Measurements from ENCODE around the gene KCNJ11.

The KCNJ11 gene

DNA sequence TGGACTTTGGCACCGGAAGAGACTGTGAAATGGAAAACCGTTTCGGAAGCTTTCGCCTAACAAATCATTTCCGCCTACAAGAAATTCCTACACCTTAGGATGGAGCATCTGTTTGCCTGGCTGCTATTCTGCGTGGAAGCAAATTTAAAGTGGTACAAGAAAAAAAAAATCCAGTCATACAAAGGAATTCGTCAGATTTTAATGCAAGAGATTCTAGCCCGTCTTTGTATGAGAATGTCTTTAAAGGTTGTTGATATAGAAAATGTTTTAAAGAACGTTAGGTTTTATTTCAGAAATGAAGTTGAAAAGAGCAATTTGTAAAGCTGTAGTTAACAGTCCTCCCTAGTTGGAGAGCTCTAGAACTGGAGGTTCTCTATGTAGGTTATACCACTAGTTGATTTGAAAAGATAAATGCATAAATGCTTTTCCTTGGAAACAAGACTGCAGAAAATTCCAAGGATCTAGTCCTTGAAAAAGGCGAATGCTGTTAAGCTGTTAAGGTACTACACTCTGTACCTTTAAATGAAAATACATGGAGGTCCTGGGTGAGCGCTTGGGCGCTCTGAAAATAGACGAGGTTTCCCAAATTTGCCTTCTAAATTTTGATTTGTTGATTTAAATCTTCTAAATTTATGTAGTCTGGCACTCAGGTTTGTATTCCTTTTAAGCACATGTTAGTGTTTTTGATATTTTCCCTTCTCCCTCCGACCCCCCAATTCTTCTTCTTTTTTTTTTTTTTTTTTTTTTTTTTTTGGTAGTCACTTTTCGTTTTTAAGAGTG, 34.4 kb downstream of the KCNJ11 start:
- DNase-seq = no peak

DNA sequence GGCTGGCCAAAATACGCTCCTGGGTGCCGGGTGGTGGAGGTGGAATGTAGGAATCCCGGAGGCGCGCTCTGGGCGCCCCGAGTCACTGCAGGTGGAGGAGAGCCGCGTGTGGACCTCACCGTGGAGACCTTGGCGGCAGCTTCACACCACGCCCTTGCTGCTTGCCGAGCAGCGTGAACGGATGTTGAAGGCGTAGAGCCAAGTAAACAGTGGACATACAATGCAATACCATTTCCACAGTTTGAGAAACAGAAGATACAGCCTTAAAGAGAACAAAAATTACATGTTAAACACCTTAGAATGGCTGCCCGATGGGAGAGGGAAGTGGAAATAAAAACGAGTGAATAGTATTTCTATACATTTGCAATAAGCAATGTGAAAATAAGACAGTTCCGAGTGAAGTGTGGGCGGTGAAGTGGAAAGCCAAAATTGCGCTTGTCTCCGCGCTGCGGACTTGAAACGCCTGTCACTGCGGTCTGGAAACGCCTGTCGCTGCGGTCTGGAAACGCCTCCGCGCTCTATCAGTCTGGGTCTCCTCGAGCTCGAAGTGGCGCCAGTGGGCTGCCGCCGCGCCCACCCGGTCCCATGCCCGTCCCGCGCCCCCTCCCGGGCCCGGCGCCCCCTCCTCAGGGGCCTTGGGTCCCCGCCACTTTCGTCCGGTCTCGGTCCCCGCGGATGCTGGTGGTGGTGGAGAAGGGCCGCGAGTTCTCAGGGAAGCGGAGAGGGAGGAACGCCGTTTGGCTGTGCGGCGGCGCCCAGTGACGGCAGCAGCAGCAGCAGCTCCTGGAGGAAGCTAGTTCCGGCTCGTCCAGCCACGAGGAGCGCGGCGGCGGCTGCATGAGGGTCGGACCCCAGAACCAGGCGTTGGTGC, 35.3 kb downstream of the KCNJ11 start:
- peak; percentile 84 for DNase-seq

DNA sequence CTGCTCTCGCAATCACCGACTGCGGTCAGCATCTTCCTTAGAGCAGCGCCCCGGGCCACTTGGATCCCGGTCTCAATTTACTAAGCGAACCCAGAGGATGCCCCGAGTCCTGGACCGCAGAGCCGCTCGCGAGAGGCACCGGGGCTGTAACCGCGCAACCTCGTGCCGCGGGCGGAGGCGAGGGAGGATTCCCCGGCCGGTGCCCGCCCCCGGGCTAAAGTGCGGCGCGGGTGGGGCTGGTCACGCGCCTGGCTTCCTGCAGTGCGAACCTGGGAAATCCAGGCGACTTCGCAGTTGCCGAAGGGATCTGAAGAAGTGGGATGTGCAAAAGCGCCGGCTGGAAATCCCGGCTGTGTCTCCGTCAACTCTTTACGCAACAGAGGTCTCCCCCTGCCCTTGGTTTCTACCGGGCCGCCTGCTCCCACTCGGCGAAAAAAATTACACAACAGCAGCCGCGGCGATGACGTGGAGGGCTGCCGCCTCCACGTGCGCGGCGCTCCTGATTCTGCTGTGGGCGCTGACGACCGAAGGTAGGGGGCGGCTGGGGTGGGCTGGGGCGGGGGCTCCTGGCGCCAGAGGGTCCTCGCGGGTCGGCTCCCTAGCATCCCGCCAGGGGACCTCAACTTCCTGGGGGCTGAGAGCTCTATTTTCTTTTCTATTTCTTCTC, 36.8 kb downstream of the KCNJ11 start, which contains the start of gene NCR3LG1:
Gene NCR3LG1, plus strand, starts transcription at position 291 of the 667 bp plus-strand sequence. Its CDS starts 170 bp downstream, at position 461.
- peak; percentile 63 for DNase-seq

DNA sequence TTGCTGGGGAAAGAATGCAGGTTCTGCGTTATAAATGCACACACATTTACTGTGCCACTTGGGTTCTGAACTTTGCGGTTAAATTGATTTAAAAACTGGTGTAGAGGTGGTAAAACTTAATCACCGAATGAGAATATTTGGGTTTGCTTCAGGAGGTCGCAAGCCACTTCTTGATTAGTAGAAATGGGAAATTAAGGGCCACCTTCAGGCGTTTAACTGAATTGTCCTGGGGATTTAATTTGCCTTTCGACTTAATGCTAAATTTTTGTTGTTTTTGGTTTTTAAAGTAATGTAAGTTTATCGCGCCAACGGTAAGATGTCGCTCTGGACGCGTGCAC, 37.3 kb downstream of the KCNJ11 start:
- DNase-seq = no peak

DNA sequence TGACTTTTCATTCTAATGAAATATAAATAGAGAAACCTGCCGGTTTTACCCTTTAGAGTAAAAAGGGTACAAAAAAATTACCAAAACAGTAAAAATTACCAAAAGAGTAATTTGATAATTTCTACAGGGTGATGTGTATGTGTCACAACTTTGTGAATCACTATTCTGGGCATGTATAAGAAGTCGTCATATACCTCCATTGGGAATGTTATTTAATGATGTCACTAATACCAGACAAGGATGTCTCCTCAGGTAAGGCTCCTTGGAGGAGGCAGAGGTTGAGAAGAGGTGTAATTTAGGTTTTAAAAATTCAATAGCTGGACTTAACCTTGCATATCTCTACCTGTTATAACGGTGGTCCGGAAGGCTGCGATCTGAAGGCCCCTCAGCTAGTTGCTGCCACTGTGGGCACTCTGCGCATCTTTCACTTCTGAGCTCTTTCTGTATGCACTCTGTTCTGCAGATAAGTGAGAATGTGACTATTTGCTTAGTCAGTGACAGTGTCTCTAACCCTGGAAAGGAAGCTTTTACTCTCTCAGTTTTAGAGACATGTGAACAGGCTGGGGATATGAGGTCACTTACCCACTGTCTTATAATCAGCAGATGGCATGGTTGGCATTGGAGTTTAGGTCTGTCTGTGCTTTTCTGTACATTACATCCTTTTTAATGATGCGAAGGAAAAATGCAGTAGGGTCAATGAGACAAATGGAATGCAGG, 37.8 kb downstream of the KCNJ11 start:
- no peak for DNase-seq

DNA sequence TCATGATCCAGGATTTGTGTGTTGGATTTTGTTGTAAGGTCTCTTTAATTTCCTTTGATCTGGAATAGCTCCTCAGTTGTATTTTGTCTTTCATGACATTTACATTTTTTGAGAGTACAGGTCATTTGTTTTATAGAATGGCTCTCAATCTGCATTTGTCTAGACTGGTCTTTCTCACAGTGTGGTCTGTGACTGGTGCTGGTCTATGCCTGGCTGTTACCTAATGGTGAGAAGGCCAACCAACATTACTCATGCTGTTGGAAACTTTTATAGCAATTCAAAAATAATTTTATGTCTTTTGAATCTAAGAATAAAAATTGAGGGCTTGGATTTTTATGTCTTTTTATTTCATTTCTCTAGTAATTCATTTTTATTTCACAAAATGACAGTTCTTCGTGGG, 40.8 kb downstream of the KCNJ11 start:
- DNase-seq = no peak

DNA sequence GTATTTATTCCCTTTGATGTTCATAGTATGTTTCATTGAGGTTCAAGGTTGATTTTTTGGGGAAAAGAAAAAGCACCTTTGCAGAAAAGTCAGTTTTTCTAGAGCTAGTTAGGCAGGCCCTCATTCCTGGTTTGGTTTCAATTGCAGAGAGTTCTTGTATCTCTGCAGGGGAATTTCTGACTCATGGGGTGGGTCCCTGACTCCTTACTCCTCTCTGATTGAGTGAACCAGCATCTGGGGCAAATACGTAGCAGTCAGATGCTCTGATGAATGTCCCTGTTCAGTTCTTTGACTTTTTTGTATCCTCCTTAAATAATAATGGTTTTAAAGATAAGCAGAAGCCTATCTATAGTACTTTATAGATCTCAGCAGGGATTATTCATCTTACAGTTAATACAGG, 44.6 kb downstream of the KCNJ11 start:
- DNase-seq = peak; percentile 73

DNA sequence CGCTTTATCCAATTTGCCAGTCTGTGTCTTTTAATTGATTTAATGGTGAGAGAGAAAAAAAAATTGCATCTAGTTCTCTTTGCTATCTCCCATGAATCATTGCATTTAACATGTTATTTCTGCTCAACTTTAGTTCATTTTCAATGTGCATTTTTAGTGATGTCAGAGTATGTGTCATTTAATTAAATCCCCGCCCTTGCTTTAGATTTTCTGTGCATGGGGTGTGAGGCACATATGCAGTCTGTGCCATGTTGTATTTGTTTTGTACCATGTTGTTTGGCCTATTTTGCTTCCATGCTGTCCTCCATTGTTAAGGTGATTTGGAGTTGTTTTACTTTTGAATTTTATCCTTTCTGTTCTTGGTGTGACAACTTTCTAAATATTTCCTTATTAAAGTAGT, 45.2 kb downstream of the KCNJ11 start:
- DNase-seq = no peak
